Activated naive CD8-positive, alpha-beta T cell (primary cell): Measurements from ENCODE around the gene TRIM72.
"Not testable (repeated sequence)": the region's sequence is repeated elsewhere in the genome, so short reads cannot be mapped to it uniquely, and the experiment has no call there.

Source experiments
- H3K27ac Mint-ChIP-seq: one replicate; pipeline ENCODE4 v1.8.0; 2021; ENCODE audit warnings: mixed read lengths
- H3K27me3 Mint-ChIP-seq: one replicate; pipeline ENCODE4 v1.8.0; 2021; ENCODE audit warnings: mixed read lengths
- H3K36me3 Mint-ChIP-seq: one replicate; pipeline ENCODE4 v1.8.0; 2021; ENCODE audit warnings: mixed read lengths
- H3K4me1 Mint-ChIP-seq: one replicate; pipeline ENCODE4 v1.8.0; 2021; ENCODE audit warnings: low read depth, mixed read lengths
- H3K4me3 Mint-ChIP-seq: one replicate; pipeline ENCODE4 v1.8.0; 2021; ENCODE audit warnings: mild to moderate bottlenecking, mixed read lengths
- H3K9me3 Mint-ChIP-seq: one replicate; pipeline ENCODE4 v1.8.0; 2021; ENCODE audit warnings: low read depth, mixed read lengths

Gene TRIM72

GRCh38 chr16:31213877-31214707 is at the start of gene TRIM72:
Gene TRIM72, plus strand, starts transcription at chr16:31214119. Its CDS starts 620 bp downstream, at chr16:31214739.
- peak within 1 kb of the TSS; percentile 81 for H3K4me3 Mint-ChIP-seq
- peaks cover 13% of the 10 kb centered on the region for H3K4me1 Mint-ChIP-seq
- no peaks in the 10 kb centered on the region for H3K36me3 Mint-ChIP-seq
- peaks cover 10% of the 10 kb centered on the region for H3K27me3 Mint-ChIP-seq
- no peak within 1 kb of the TSS for H3K27ac Mint-ChIP-seq
- no peaks in the 10 kb centered on the region for H3K9me3 Mint-ChIP-seq

- no peak overlapping the region for H3K4me3 Mint-ChIP-seq
- no peaks in the 10 kb centered on the region for H3K9me3 Mint-ChIP-seq
- no peaks in the 10 kb centered on the region for H3K36me3 Mint-ChIP-seq
- no peaks in the 10 kb centered on the region for H3K4me1 Mint-ChIP-seq
- H3K27ac Mint-ChIP-seq = no peak overlapping the region
- no peaks in the 10 kb centered on the region for H3K27me3 Mint-ChIP-seq
Measured at GRCh38 chr16:31167315-31167714, 46.6 kb upstream of the TRIM72 start.

GRCh38 chr16:31168848-31169247 is 45.1 kb upstream of the TRIM72 start:
- Mint-ChIP-seq H3K27me3 (no peaks in the 10 kb centered on the region), H3K36me3 (no peaks in the 10 kb centered on the region), H3K9me3 (no peaks in the 10 kb centered on the region), H3K4me3 (no peak overlapping the region), H3K27ac (no peak overlapping the region), H3K4me1 (no peaks in the 10 kb centered on the region)

GRCh38 chr16:31170048-31170447 is 43.9 kb upstream of the TRIM72 start:
- H3K9me3 Mint-ChIP-seq, H3K4me1 Mint-ChIP-seq, H3K27ac Mint-ChIP-seq, H3K36me3 Mint-ChIP-seq, H3K4me3 Mint-ChIP-seq, H3K27me3 Mint-ChIP-seq: not testable (repeated sequence)

- peaks cover 8% of the 10 kb centered on the region for H3K36me3 Mint-ChIP-seq
- H3K9me3 Mint-ChIP-seq = no peaks in the 10 kb centered on the region
- no peaks in the 10 kb centered on the region for H3K27me3 Mint-ChIP-seq
- H3K4me3 Mint-ChIP-seq = peak overlapping the region; percentile 77
- peak overlapping the region; percentile 81 for H3K27ac Mint-ChIP-seq
- peaks cover 28% of the 10 kb centered on the region for H3K4me1 Mint-ChIP-seq
Measured at GRCh38 chr16:31177136-31177535, 36.8 kb upstream of the TRIM72 start.

- Mint-ChIP-seq H3K4me1 (peaks cover 49% of the 10 kb centered on the region), H3K27ac (peak overlapping the region; percentile 100), H3K9me3 (no peaks in the 10 kb centered on the region), H3K36me3 (peaks cover 17% of the 10 kb centered on the region), H3K4me3 (peak overlapping the region; percentile 99), H3K27me3 (no peaks in the 10 kb centered on the region)
Measured at GRCh38 chr16:31179219-31179746, 34.6 kb upstream of the TRIM72 start.

GRCh38 chr16:31179747-31180459 is 34.0 kb upstream of the TRIM72 start, which contains the start of gene FUS:
Gene FUS, plus strand, starts transcription at chr16:31180139. Its CDS starts 76 bp downstream, at chr16:31180215.
- Mint-ChIP-seq H3K36me3 (peaks cover 17% of the 10 kb centered on the region), H3K27me3 (no peaks in the 10 kb centered on the region), H3K4me1 (peaks cover 52% of the 10 kb centered on the region), H3K4me3 (peak within 1 kb of the TSS; percentile 99), H3K27ac (peak within 1 kb of the TSS; percentile 100), H3K9me3 (no peaks in the 10 kb centered on the region)

GRCh38 chr16:31181102-31181830 is 32.7 kb upstream of the TRIM72 start:
- H3K36me3 Mint-ChIP-seq = peaks cover 26% of the 10 kb centered on the region
- H3K27me3 Mint-ChIP-seq = no peaks in the 10 kb centered on the region
- H3K9me3 Mint-ChIP-seq = no peaks in the 10 kb centered on the region
- H3K27ac Mint-ChIP-seq = peak overlapping the region; percentile 100
- peak overlapping the region; percentile 99 for H3K4me3 Mint-ChIP-seq
- H3K4me1 Mint-ChIP-seq = peaks cover 65% of the 10 kb centered on the region

- Mint-ChIP-seq H3K9me3 (no peaks in the 10 kb centered on the region), H3K27ac (peak overlapping the region; percentile 100), H3K4me1 (peaks cover 68% of the 10 kb centered on the region), H3K36me3 (peaks cover 26% of the 10 kb centered on the region), H3K4me3 (peak overlapping the region; percentile 99), H3K27me3 (no peaks in the 10 kb centered on the region)
Measured at GRCh38 chr16:31182391-31182790, 31.5 kb upstream of the TRIM72 start.

- peak overlapping the region; percentile 88 for H3K27ac Mint-ChIP-seq
Measured at GRCh38 chr16:31183432-31184428, 30.2 kb upstream of the TRIM72 start.

GRCh38 chr16:31184888-31185287 is 29.0 kb upstream of the TRIM72 start:
- Mint-ChIP-seq H3K27ac (peak overlapping the region; percentile 82), H3K36me3 (peaks cover 27% of the 10 kb centered on the region), H3K4me3 (peak overlapping the region; percentile 84), H3K27me3 (no peaks in the 10 kb centered on the region), H3K4me1 (peaks cover 77% of the 10 kb centered on the region), H3K9me3 (no peaks in the 10 kb centered on the region)

More at GRCh38 chr16:31183432-31184428, 30.2 kb upstream of the TRIM72 start:
- Mint-ChIP-seq H3K4me3 (peak overlapping the region; percentile 99), H3K36me3 (peaks cover 27% of the 10 kb centered on the region), H3K4me1 (peaks cover 72% of the 10 kb centered on the region), H3K9me3 (no peaks in the 10 kb centered on the region), H3K27me3 (no peaks in the 10 kb centered on the region)

- Mint-ChIP-seq H3K27ac (peak overlapping the region; percentile 86), H3K36me3 (peaks cover 27% of the 10 kb centered on the region), H3K4me1 (peaks cover 80% of the 10 kb centered on the region), H3K4me3 (peak overlapping the region; percentile 84), H3K27me3 (no peaks in the 10 kb centered on the region), H3K9me3 (no peaks in the 10 kb centered on the region)
Measured at GRCh38 chr16:31185339-31185738, 28.6 kb upstream of the TRIM72 start.

GRCh38 chr16:31186176-31186575 is 27.7 kb upstream of the TRIM72 start:
- Mint-ChIP-seq H3K27me3 (no peaks in the 10 kb centered on the region), H3K9me3 (no peaks in the 10 kb centered on the region), H3K36me3 (peaks cover 29% of the 10 kb centered on the region), H3K4me3 (peak overlapping the region; percentile 84), H3K4me1 (peaks cover 87% of the 10 kb centered on the region), H3K27ac (peak overlapping the region; percentile 86)
